CD4-positive, alpha-beta memory T cell (primary cell): ENCODE results near the gene ANGPTL8. TPM values are rescaled to one million over a fixed set of nuclear protein-coding genes. Genes with fewer than 3 reads are reported as not detected.

Experiments used
- CTCF ChIA-PET: fragments of 350-600 bp; sonication (Branson Sonifier 250); formaldehyde crosslinking; loops from one replicate; lab custom pipeline; 2021; ENCODE audit warnings: inconsistent platforms; ENCODE audit not compliant: partially characterized antibody; lab: Charles Lee
- POLR2A ChIA-PET: fragments of 350-600 bp; sonication (Branson Sonifier 250); formaldehyde crosslinking; loops from one replicate; lab custom pipeline; 2021; ENCODE audit not compliant: partially characterized antibody; lab: Charles Lee
- DNase-seq, 5 donors: peaks; one replicate each; pipeline versions ENCODE4 v3.0.0 to v3.0.0-alpha.2; 2020 to 2022; ENCODE audit warnings: mixed read lengths in 1 of 5
- H3K27ac ChIP-seq: one replicate; pipeline ENCODE4 v1.7.0; 2013; ENCODE audit warnings: low read depth, low read length
- H3K27me3 ChIP-seq: 2 replicates; pipeline ENCODE4 v1.7.0; 2013; ENCODE audit warnings: mild to moderate bottlenecking, low read length, moderate library complexity; ENCODE audit not compliant: insufficient read depth
- H3K36me3 ChIP-seq: 2 replicates; pipeline ENCODE4 v1.7.0; 2013; ENCODE audit warnings: mild to moderate bottlenecking, low read length, moderate library complexity; ENCODE audit not compliant: insufficient read depth
- H3K4me1 ChIP-seq: 2 replicates; pipeline ENCODE4 v1.7.0; 2013; ENCODE audit warnings: mild to moderate bottlenecking, low read length, moderate library complexity; ENCODE audit not compliant: insufficient read depth
- H3K4me3 ChIP-seq, 2 donors: one replicate each; pipeline ENCODE4 v1.7.0; 2013; ENCODE audit warnings: low read length in 2 of 2, mild to moderate bottlenecking in 1 of 2
- H3K9me3 ChIP-seq, 2 donors: one replicate each; pipeline ENCODE4 v1.7.0; 2013; ENCODE audit warnings: low read length in 2 of 2, control low read depth in 1 of 2; ENCODE audit not compliant: control insufficient read depth in 1 of 2
- H3K27ac Mint-ChIP-seq, 7 donors: one replicate each; pipeline ENCODE4 v1.8.0; 2020 to 2021; ENCODE audit warnings: mixed read lengths in 7 of 7, mild to moderate bottlenecking in 6 of 7, inconsistent platforms in 3 of 7, moderate library complexity in 3 of 7
- H3K27me3 Mint-ChIP-seq, 2 donors: one replicate each; pipeline ENCODE4 v1.8.0; 2020 to 2021; ENCODE audit warnings: mixed read lengths in 2 of 2
- H3K36me3 Mint-ChIP-seq, 2 donors: one replicate each; pipeline ENCODE4 v1.8.0; 2020 to 2021; ENCODE audit warnings: mixed read lengths in 2 of 2, inconsistent platforms in 1 of 2, mild to moderate bottlenecking in 1 of 2
- H3K4me1 Mint-ChIP-seq, 4 donors: one replicate each; pipeline ENCODE4 v1.8.0; 2020 to 2021; ENCODE audit warnings: mixed read lengths in 4 of 4, mild to moderate bottlenecking in 1 of 4
- H3K4me3 Mint-ChIP-seq, 8 donors: one replicate each; pipeline ENCODE4 v1.8.0; 2020 to 2021; ENCODE audit warnings: mixed read lengths in 8 of 8, mild to moderate bottlenecking in 7 of 8, moderate library complexity in 6 of 8, inconsistent platforms in 3 of 8
- H3K9me3 Mint-ChIP-seq, 8 donors: one replicate each; pipeline ENCODE4 v1.8.0; 2020 to 2021; ENCODE audit warnings: mixed read lengths in 8 of 8, mild to moderate bottlenecking in 5 of 8, inconsistent platforms in 3 of 8, moderate library complexity in 1 of 8
- intact Hi-C: fragments of 100-400 bp; cut with micrococcal nuclease; formaldehyde crosslinking; loops from one replicate; pipeline ENCODE4 v1.15.1; 2023
- polyA plus RNA-seq, 2 donors: library from polyadenylated mRNA; unstranded; fragments of 300-500 nt; fragmentation: Illumina TruSeq; gene quantifications; one replicate each; pipeline ENCODE4 v1.2.3, GENCODE V29; 2021
- total RNA-seq, 2 experiments: library from RNA; stranded (reverse); gene quantifications; one replicate each; pipeline ENCODE4 v1.2.3, GENCODE V29; 2021

ANGPTL8 gene
- total and polyA plus RNA-seq, 4 experiments from 2014 or later, result not detected

- Mint-ChIP-seq H3K9me3 (peaks cover under 1 to 11% (median 4%) of the 10 kb centered on the region in 8 donors), H3K27ac (peak overlapping the region in 1 of 7 donors; percentile 76)
- POLR2A ChIA-PET, result interaction anchor here (0.6 kb wide), 1 partner anchor 1407 kb away, joined by 3 read pairs; no protein-coding TSS in a partner anchor
Measured at GRCh38 chr19:11243798-11244169, 4.4 kb downstream of the ANGPTL8 start.

DNA sequence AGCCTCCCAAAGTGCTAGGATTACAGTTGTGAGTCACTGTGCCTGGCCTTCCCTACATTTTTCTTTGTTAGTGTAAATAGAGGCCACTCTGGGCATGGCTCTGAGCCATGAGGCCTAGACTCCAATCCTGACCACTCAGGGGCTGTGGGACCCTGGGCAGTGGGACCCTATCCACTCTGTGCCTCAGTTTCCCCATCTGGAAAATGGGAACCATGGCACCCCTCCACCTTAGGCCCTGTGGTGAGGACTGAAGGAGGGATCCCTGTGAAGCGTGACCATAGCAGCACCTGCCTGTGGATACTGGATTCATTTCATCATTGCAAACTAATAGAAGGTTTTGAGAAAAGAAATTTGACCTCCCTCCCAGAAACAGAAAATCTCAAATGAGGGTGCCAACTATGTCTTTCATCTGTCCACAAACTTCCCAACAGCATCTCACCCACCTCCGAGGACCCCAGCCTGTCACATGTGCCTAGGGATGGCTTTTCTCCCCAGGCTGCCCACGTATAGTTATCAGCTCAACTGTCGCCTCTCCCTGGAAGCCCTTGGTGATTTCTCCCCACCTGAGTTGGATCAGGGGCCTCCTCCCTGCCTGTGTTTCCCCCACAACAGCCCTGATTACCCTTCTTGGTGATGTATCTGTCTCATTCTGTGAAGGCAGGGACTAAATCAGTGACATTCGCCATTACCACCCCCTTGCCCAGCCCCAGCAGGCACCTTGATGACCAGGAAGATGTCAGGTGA is 5.6 kb downstream of the ANGPTL8 start:
- Histone ChIP-seq H3K27ac (no peak overlapping the region), H3K9me3 (no peaks in the 10 kb centered on the region), H3K36me3 (no peaks in the 10 kb centered on the region), H3K4me1 (peaks cover 5% of the 10 kb centered on the region), H3K4me3 (no peak overlapping the region), H3K27me3 (peaks cover 3% of the 10 kb centered on the region)
- Mint-ChIP-seq H3K4me3 (no peak overlapping the region), H3K4me1 (peaks cover 2 to 6% (median 4%) of the 10 kb centered on the region in 4 donors), H3K27ac (no peak overlapping the region), H3K9me3 (peaks cover 0 to 2% (median 0%) of the 10 kb centered on the region in 8 donors), H3K36me3 (no peaks in the 10 kb centered on the region), H3K27me3 (peaks cover 7 to 8% of the 10 kb centered on the region in 2 donors)
- DNase-seq, result no peak
- ChIA-PET CTCF (interaction anchor here (1.1 to 1.7 kb wide), 3 partner anchors 10 to 238 kb away, joined by 3 to 4 read pairs (median 4); no protein-coding TSS in a partner anchor), POLR2A (no interaction called here)
- intact Hi-C loops, result loop anchor here (5.0 kb wide), 1 partner anchor 237 kb away; the partner anchor contains the start of gene ELAVL3

More at GRCh38 chr19:11243798-11244169, 4.4 kb downstream of the ANGPTL8 start:
- H3K4me3 ChIP-seq, result no peak overlapping the region
- no peaks in the 10 kb centered on the region for H3K36me3 ChIP-seq
- H3K9me3 ChIP-seq, result no peaks in the 10 kb centered on the region
- CTCF ChIA-PET, result interaction anchor here (0.6 to 1.7 kb wide), 4 partner anchors 11 to 239 kb away, joined by 3 to 4 read pairs (median 4); no protein-coding TSS in a partner anchor
- H3K4me1 ChIP-seq, result peaks cover 5% of the 10 kb centered on the region
- peaks cover 3% of the 10 kb centered on the region for H3K27me3 ChIP-seq
- peaks cover 0 to 2% of the 10 kb centered on the region in 2 donors for H3K36me3 Mint-ChIP-seq
- H3K4me1 Mint-ChIP-seq, result peaks cover 2 to 6% (median 4%) of the 10 kb centered on the region in 4 donors
- peak overlapping the region in 1 of 8 donors; percentile 65 for H3K4me3 Mint-ChIP-seq
- DNase-seq, result no peak
- no peak overlapping the region for H3K27ac ChIP-seq
- intact Hi-C loops, result loop anchor here (5.0 kb wide), 1 partner anchor 239 kb away; the partner anchor contains the start of gene ELAVL3
- H3K27me3 Mint-ChIP-seq, result peaks cover 7 to 8% of the 10 kb centered on the region in 2 donors

- intact Hi-C loops, result no loop called here
- H3K4me3 ChIP-seq, result no peak overlapping the region
- Mint-ChIP-seq H3K27me3 (peaks cover 5 to 8% of the 10 kb centered on the region in 2 donors), H3K4me1 (peaks cover 2 to 6% (median 4%) of the 10 kb centered on the region in 4 donors), H3K27ac (no peak overlapping the region), H3K36me3 (no peaks in the 10 kb centered on the region), H3K9me3 (no peaks in the 10 kb centered on the region), H3K4me3 (no peak overlapping the region)
- H3K36me3 ChIP-seq, result no peaks in the 10 kb centered on the region
- ChIA-PET POLR2A (no interaction called here), CTCF (interaction anchor here (0.9 kb wide), 1 partner anchor 235 kb away, joined by 3 read pairs; no protein-coding TSS in a partner anchor)
- peaks cover 3% of the 10 kb centered on the region for H3K27me3 ChIP-seq
- no peak for DNase-seq
- H3K27ac ChIP-seq, result no peak overlapping the region
- peaks cover 5% of the 10 kb centered on the region for H3K4me1 ChIP-seq
- no peaks in the 10 kb centered on the region for H3K9me3 ChIP-seq
Measured at GRCh38 chr19:11246941-11247340, 7.5 kb downstream of the ANGPTL8 start.

GRCh38 chr19:11247391-11247790 is 8.0 kb downstream of the ANGPTL8 start:
- no peak overlapping the region for H3K4me3 ChIP-seq
- H3K27ac ChIP-seq, result no peak overlapping the region
- peaks cover 5% of the 10 kb centered on the region for H3K4me1 ChIP-seq
- Mint-ChIP-seq H3K36me3 (no peaks in the 10 kb centered on the region), H3K9me3 (no peaks in the 10 kb centered on the region), H3K4me1 (peaks cover 2 to 6% (median 4%) of the 10 kb centered on the region in 4 donors), H3K27me3 (peaks cover 5 to 8% of the 10 kb centered on the region in 2 donors), H3K27ac (no peak overlapping the region), H3K4me3 (no peak overlapping the region)
- no peak for DNase-seq
- no peaks in the 10 kb centered on the region for H3K36me3 ChIP-seq
- intact Hi-C loops, result no loop called here
- ChIA-PET CTCF (no interaction called here), POLR2A (no interaction called here)
- H3K27me3 ChIP-seq, result peaks cover 3% of the 10 kb centered on the region
- H3K9me3 ChIP-seq, result no peaks in the 10 kb centered on the region

GRCh38 chr19:11247934-11248333 is 8.5 kb downstream of the ANGPTL8 start:
- Mint-ChIP-seq H3K4me1 (peaks cover 2 to 6% (median 4%) of the 10 kb centered on the region in 4 donors), H3K4me3 (no peak overlapping the region), H3K27ac (no peak overlapping the region), H3K9me3 (no peaks in the 10 kb centered on the region), H3K36me3 (no peaks in the 10 kb centered on the region), H3K27me3 (peaks cover 1 to 8% of the 10 kb centered on the region in 2 donors)
- peaks cover 5% of the 10 kb centered on the region for H3K4me1 ChIP-seq
- DNase-seq, result no peak
- H3K9me3 ChIP-seq, result no peaks in the 10 kb centered on the region
- no peaks in the 10 kb centered on the region for H3K36me3 ChIP-seq
- intact Hi-C loops, result no loop called here
- no peak overlapping the region for H3K27ac ChIP-seq
- POLR2A ChIA-PET, result no interaction called here
- no peak overlapping the region for H3K4me3 ChIP-seq
- CTCF ChIA-PET, result no interaction called here
- H3K27me3 ChIP-seq, result peaks cover 3% of the 10 kb centered on the region

- CTCF ChIA-PET, result no interaction called here
- intact Hi-C loops, result no loop called here
- Histone ChIP-seq H3K4me3 (no peak overlapping the region), H3K9me3 (no peaks in the 10 kb centered on the region), H3K27me3 (peaks cover 3% of the 10 kb centered on the region), H3K27ac (no peak overlapping the region), H3K4me1 (peaks cover under 1% of the 10 kb centered on the region), H3K36me3 (no peaks in the 10 kb centered on the region)
- H3K36me3 Mint-ChIP-seq, result no peaks in the 10 kb centered on the region
- POLR2A ChIA-PET, result no interaction called here
- no peak overlapping the region for H3K4me3 Mint-ChIP-seq
- H3K4me1 Mint-ChIP-seq, result peaks cover 0 to 2% (median under 1%) of the 10 kb centered on the region in 4 donors
- no peak for DNase-seq
- H3K27me3 Mint-ChIP-seq, result peaks cover 1 to 5% of the 10 kb centered on the region in 2 donors
- no peaks in the 10 kb centered on the region for H3K9me3 Mint-ChIP-seq
- H3K27ac Mint-ChIP-seq, result no peak overlapping the region
Measured at GRCh38 chr19:11248852-11249251, 9.4 kb downstream of the ANGPTL8 start.

DNA sequence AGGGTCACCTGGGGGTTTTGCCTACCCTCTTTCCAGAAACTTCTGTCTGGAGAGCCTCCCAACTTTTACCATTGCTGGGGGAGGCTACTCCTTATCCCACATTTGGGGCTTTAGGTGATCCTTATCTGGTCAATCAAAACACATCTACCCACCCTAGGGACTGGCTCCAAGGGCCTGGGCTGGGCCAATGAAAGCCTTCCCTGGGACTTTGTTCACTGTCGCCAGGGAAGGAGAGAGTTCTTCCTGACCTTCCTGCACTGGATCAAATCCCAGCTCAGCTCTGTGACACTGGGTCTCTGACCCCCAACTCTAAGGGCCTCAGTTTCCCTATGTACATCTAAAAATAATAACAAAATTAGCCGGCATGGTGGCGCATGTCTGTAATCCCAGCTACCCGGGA is 11.8 kb downstream of the ANGPTL8 start:
- Mint-ChIP-seq H3K4me1 (no peaks in the 10 kb centered on the region), H3K27me3 (peaks cover 1 to 4% of the 10 kb centered on the region in 2 donors), H3K9me3 (peaks cover 0 to 5% (median 0%) of the 10 kb centered on the region in 8 donors), H3K36me3 (no peaks in the 10 kb centered on the region), H3K27ac (no peak overlapping the region), H3K4me3 (no peak overlapping the region)
- CTCF ChIA-PET, result no interaction called here
- intact Hi-C loops, result no loop called here
- Histone ChIP-seq H3K36me3 (no peaks in the 10 kb centered on the region), H3K4me1 (no peaks in the 10 kb centered on the region), H3K27ac (no peak overlapping the region), H3K9me3 (no peaks in the 10 kb centered on the region), H3K27me3 (peaks cover 3% of the 10 kb centered on the region), H3K4me3 (no peak overlapping the region)
- POLR2A ChIA-PET, result no interaction called here
- DNase-seq, result no peak
